OCI-LY1 (cell line): ENCODE data around the gene FRK.

Experiments
- H2AFZ ChIP-seq: fragments of 200-600 bp; sonication (generic), shearing (Covaris generic); 2 replicates; pipeline ENCODE4 v1.6.0; 2014; ENCODE audit warnings: antibody characterized with exemption, mild to moderate bottlenecking, low read length
- H3F3A ChIP-seq: fragments of 200-600 bp; sonication (generic), shearing (Covaris generic); 2 replicates; pipeline ENCODE4 v1.6.0; 2014; ENCODE audit warnings: mild to moderate bottlenecking, antibody characterized with exemption, low read length, moderate library complexity; ENCODE audit not compliant: insufficient read depth
- H3K27ac ChIP-seq: fragments of 200-600 bp; sonication (generic); 2 replicates; pipeline ENCODE4 v1.5.1; 2014; ENCODE audit warnings: low read length, mixed run types, mild to moderate bottlenecking, low read depth; ENCODE audit not compliant: poor library complexity, severe bottlenecking
- H3K27me3 ChIP-seq: fragments of 200-600 bp; sonication (generic); 2 replicates; pipeline ENCODE4 v1.6.0; 2014; ENCODE audit warnings: antibody characterized with exemption, mild to moderate bottlenecking, low read length, moderate library complexity; ENCODE audit not compliant: insufficient read depth
- H3K36me3 ChIP-seq: fragments of 200-600 bp; sonication (generic); 2 replicates; pipeline ENCODE4 v1.6.1; 2014; ENCODE audit warnings: mild to moderate bottlenecking, antibody characterized with exemption, low read length, moderate library complexity, mixed read lengths; ENCODE audit not compliant: insufficient read depth
- H3K4me1 ChIP-seq: fragments of 200-600 bp; sonication (generic); 2 replicates; pipeline ENCODE4 v1.5.1; 2014; ENCODE audit warnings: mild to moderate bottlenecking, low read length, moderate library complexity; ENCODE audit not compliant: insufficient read depth, severe bottlenecking
- H3K4me2 ChIP-seq: fragments of 200-600 bp; sonication (generic), shearing (Covaris generic); 2 replicates; pipeline ENCODE4 v1.6.1; 2014; ENCODE audit warnings: low read length
- H3K4me3 ChIP-seq: fragments of 200-600 bp; sonication (generic); 2 replicates; pipeline ENCODE4 v1.5.1; 2014; ENCODE audit warnings: low read length, low read depth, mild to moderate bottlenecking, mixed read lengths; ENCODE audit not compliant: poor library complexity, severe bottlenecking
- H3K79me2 ChIP-seq: fragments of 200-600 bp; shearing (Covaris generic); 2 replicates; pipeline ENCODE4 v1.6.1; 2016; ENCODE audit warnings: mixed run types, low read length, mixed read lengths; ENCODE audit not compliant: insufficient read depth
- H3K9ac ChIP-seq: fragments of 200-600 bp; sonication (generic), shearing (Covaris generic); 2 replicates; pipeline ENCODE4 v1.6.1; 2014; ENCODE audit warnings: mild to moderate bottlenecking, low read length, mixed read lengths
- H3K9me2 ChIP-seq: fragments of 200-600 bp; sonication (generic), shearing (Covaris generic); 2 replicates; pipeline ENCODE4 v1.6.1; 2014; ENCODE audit warnings: low read depth, mild to moderate bottlenecking, low read length, mixed read lengths
- H3K9me3 ChIP-seq: fragments of 200-600 bp; shearing (Covaris generic); 2 replicates; pipeline ENCODE4 v1.6.1; 2014; ENCODE audit warnings: low read length, mixed read lengths
- H4K20me1 ChIP-seq: fragments of 200-600 bp; sonication (generic), shearing (Covaris generic); 2 replicates; pipeline ENCODE4 v1.6.0; 2016; ENCODE audit warnings: mild to moderate bottlenecking, low read length; ENCODE audit not compliant: insufficient read depth
- EZH2 ChIP-seq: fragments of 200-600 bp; sonication (generic), shearing (Covaris generic); IDR thresholded peaks from 2 replicates; pipeline ENCODE4 v1.8.0; 2017; ENCODE audit warnings: borderline replicate concordance, mixed run types, mild to moderate bottlenecking, antibody characterized with exemption, low read length, moderate library complexity, mixed read lengths
- TF ChIP-seq, protein P1 (sequence below): fragments of 200-600 bp; sonication (generic), shearing (Covaris generic); IDR thresholded peaks from 2 replicates; pipeline ENCODE4 v1.5.1; 2017; ENCODE audit warnings: mild to moderate bottlenecking, antibody characterized with exemption, low read length, moderate library complexity, mixed read lengths

Gene FRK

DNA sequence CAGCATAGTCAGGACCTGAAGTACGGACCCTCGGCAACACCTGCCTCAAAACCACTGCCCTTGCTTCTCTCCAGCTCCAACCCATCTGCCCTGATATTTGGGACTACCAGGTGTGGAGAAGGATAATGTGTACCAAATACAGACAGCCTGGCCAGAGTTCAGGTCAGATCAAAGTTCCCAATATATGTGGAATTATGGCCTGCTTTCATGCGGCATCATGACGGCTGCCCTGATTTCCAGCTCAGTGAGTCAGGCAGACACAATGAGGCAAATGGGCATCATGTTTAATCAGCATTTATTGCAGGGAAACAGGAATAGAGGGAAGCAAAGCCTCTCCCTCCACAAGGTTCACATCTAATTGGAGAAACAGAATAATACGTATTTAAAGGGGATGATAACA lies 57.9 kb downstream of the FRK start:
- Histone ChIP-seq H3K4me1 (no peaks in the 10 kb centered on the region), H3K9me3 (no peaks in the 10 kb centered on the region), H4K20me1 (no peaks in the 10 kb centered on the region), H3K27me3 (no peaks in the 10 kb centered on the region), H3F3A (no peaks in the 10 kb centered on the region), H2AFZ (no peak overlapping the region), H3K9me2 (no peaks in the 10 kb centered on the region), H3K9ac (no peak overlapping the region), H3K4me3 (no peak overlapping the region), H3K4me2 (no peak overlapping the region), H3K27ac (no peak overlapping the region), H3K36me3 (no peaks in the 10 kb centered on the region), H3K79me2 (no peaks in the 10 kb centered on the region)
- TF ChIP-seq EZH2: no peak
- TF ChIP-seq, protein P1, sequence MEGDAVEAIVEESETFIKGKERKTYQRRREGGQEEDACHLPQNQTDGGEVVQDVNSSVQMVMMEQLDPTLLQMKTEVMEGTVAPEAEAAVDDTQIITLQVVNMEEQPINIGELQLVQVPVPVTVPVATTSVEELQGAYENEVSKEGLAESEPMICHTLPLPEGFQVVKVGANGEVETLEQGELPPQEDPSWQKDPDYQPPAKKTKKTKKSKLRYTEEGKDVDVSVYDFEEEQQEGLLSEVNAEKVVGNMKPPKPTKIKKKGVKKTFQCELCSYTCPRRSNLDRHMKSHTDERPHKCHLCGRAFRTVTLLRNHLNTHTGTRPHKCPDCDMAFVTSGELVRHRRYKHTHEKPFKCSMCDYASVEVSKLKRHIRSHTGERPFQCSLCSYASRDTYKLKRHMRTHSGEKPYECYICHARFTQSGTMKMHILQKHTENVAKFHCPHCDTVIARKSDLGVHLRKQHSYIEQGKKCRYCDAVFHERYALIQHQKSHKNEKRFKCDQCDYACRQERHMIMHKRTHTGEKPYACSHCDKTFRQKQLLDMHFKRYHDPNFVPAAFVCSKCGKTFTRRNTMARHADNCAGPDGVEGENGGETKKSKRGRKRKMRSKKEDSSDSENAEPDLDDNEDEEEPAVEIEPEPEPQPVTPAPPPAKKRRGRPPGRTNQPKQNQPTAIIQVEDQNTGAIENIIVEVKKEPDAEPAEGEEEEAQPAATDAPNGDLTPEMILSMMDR: no peak

DNA sequence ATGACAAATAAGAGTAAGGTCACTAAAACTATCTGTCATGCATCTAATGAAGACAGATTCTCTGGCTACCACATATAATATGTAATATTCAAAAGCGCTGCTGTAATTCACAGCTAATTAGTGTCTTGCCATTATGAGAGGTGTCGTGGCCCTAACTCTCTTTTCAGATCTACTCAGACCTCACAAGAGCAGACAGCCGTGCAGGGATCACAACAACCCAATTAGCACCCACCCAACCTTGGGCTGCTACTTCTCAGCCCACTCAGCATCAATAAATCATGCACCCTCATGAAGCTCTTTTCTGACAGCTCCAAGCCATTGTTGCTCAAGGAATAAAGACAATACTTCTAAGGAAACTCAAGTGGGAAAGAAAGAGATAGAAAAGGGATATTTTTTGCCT lies 61.5 kb downstream of the FRK start:
- Histone ChIP-seq H3K36me3 (no peaks in the 10 kb centered on the region), H3K4me1 (no peaks in the 10 kb centered on the region), H3K27me3 (no peaks in the 10 kb centered on the region), H4K20me1 (no peaks in the 10 kb centered on the region), H3K9me3 (no peaks in the 10 kb centered on the region), H3K27ac (no peak overlapping the region), H3K4me2 (no peak overlapping the region), H3K9ac (no peak overlapping the region), H3K4me3 (no peak overlapping the region), H3F3A (no peaks in the 10 kb centered on the region), H2AFZ (no peak overlapping the region), H3K9me2 (no peaks in the 10 kb centered on the region), H3K79me2 (no peaks in the 10 kb centered on the region)
- no peak for TF ChIP-seq EZH2
- TF ChIP-seq, protein P1: no peak

GRCh38 chr6:115997990-115998585 lies 62.6 kb downstream of the FRK start:
- Histone ChIP-seq H3K4me1 (no peaks in the 10 kb centered on the region), H3F3A (no peaks in the 10 kb centered on the region), H3K27me3 (no peaks in the 10 kb centered on the region), H2AFZ (no peak overlapping the region), H4K20me1 (no peaks in the 10 kb centered on the region), H3K4me2 (no peak overlapping the region), H3K4me3 (no peak overlapping the region), H3K9ac (no peak overlapping the region), H3K79me2 (no peaks in the 10 kb centered on the region), H3K9me3 (no peaks in the 10 kb centered on the region), H3K36me3 (no peaks in the 10 kb centered on the region), H3K27ac (no peak overlapping the region), H3K9me2 (no peaks in the 10 kb centered on the region)
- no peak for TF ChIP-seq EZH2
- TF ChIP-seq, protein P1: no peak
